ENCODE data around the gene LITAF. TPM values are rescaled to one million over a fixed set of nuclear protein-coding genes. Genes with fewer than 3 reads are reported as not detected.

Gene LITAF
- total RNA-seq, 1 donor from 2014 or later: 197 TPM

DNA sequence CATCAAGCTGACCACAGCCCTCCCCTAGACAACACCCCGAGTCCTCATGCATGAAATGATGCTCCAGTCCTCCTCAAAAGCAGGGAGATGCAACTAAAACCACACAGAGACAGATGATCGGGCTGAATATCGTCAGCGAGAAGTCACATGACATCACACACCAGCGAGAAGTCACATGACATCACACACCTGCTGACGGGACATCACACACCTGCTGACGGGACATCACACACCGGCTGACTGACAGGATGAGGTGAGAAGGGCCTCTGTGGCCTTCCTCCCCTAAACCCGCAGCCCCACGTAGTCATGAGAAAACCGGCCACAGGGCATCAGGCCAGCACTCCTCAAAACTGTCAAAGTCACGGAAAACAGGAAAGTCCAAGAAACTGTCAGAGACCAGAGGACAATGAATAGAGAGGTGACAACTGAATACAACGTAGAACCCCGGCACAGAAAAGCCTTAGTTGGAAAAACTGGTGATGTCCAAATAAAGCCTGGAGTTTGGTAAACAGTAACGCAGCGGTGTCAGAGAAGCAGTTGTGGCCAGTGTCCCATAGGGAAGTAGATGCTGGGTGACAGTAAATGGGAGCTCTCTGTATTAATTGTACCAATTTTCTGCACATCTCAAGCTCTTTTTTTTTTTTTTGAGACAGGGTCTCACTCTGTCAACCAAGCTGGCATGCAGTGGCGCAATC is 14.3 kb downstream of the LITAF start:
- Mint-ChIP-seq H3K9me3 (no peaks in the 10 kb centered on the region), H3K4me3 (peak overlapping the region; percentile 2), H3K36me3 (ENCODE audit: low read depth) (peaks cover 33% of the 10 kb centered on the region), H3K27me3 (ENCODE audit: insufficient read depth) (no peaks in the 10 kb centered on the region), H3K4me1 (ENCODE audit: low read depth) (peaks cover 48% of the 10 kb centered on the region), H3K27ac (peak overlapping the region; percentile 68)
- intact Hi-C loops (cut with micrococcal nuclease): no loop called here
- DNase-seq (ENCODE audit: low spot score): peak; percentile 21

DNA sequence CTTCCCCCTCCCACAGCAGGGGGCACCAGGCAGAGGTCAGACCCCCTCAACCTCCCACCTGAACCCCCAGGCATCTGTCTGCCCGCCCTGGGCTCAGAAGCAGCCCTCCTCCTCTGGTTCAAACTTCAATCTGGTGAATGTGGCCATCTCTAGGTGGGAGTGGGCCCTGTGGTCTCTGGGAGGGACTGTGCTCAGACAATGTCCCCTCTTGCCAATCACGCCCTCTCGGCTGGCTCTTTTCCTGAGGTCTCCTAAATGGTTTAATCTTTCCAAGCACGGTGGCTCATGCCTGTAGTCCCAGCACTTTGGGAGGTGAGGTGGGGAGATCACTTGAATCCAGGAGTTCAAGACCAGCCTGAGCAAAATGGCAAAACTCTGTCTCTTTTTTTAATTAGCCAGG is 15.2 kb downstream of the LITAF start:
- H3K9me3 Mint-ChIP-seq: no peaks in the 10 kb centered on the region
- DNase-seq (ENCODE audit: low spot score): no peak
- H3K4me3 Mint-ChIP-seq: no peak overlapping the region
- intact Hi-C loops (cut with micrococcal nuclease): no loop called here
- peaks cover 50% of the 10 kb centered on the region for H3K4me1 Mint-ChIP-seq (ENCODE audit: low read depth)
- H3K36me3 Mint-ChIP-seq (ENCODE audit: low read depth): peaks cover 35% of the 10 kb centered on the region
- peak overlapping the region; percentile 68 for H3K27ac Mint-ChIP-seq
- H3K27me3 Mint-ChIP-seq (ENCODE audit: insufficient read depth): no peaks in the 10 kb centered on the region

DNA sequence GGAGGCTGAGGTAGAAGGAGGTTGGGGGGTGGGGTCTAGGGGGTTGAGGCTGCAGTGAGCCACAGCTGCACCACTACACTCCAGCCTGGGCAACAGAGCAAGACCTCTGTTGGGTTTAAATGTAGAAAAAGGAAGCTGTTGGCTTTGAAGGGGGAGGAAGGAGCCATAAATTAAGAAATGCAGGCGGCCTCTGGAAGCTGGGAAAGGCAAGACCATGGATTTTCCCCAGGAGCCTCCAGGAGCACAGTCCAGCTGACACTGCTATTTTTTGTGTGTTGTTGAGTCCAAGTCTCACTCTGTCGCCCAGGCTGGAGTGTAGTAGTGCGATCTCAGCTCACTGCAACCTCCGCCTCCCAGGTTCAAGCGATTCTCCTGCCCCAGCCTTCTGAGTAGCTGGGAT is 15.9 kb downstream of the LITAF start:
- H3K27me3 Mint-ChIP-seq (ENCODE audit: insufficient read depth): no peaks in the 10 kb centered on the region
- no peak for DNase-seq (ENCODE audit: low spot score)
- intact Hi-C loops (cut with micrococcal nuclease): no loop called here
- H3K4me1 Mint-ChIP-seq (ENCODE audit: low read depth): peaks cover 57% of the 10 kb centered on the region
- no peak overlapping the region for H3K4me3 Mint-ChIP-seq
- H3K36me3 Mint-ChIP-seq (ENCODE audit: low read depth): peaks cover 42% of the 10 kb centered on the region
- no peak overlapping the region for H3K27ac Mint-ChIP-seq
- no peaks in the 10 kb centered on the region for H3K9me3 Mint-ChIP-seq

DNA sequence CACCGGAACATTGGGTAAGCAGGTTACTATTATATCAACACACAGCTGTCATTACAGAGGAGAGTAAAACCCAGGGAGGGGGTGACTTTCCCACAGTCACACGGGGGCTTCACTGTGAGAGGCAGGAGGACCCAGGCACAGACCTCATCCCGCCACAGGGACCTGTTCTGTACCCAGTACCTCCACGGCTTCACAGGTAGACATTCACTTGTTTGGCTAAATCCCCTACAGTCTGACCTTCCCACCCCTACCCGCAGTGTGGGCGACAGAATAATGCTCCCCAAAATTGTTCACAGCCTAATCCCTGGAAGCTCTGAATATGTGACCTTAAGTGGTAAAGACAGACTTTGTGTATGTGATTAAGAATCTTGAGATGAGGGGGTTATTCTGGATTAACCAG is 16.5 kb downstream of the LITAF start:
- Mint-ChIP-seq H3K4me3 (no peak overlapping the region), H3K9me3 (no peaks in the 10 kb centered on the region), H3K4me1 (ENCODE audit: low read depth) (peaks cover 56% of the 10 kb centered on the region), H3K36me3 (ENCODE audit: low read depth) (peaks cover 40% of the 10 kb centered on the region), H3K27me3 (ENCODE audit: insufficient read depth) (no peaks in the 10 kb centered on the region), H3K27ac (no peak overlapping the region)
- DNase-seq (ENCODE audit: low spot score): no peak
- intact Hi-C loops (cut with micrococcal nuclease): no loop called here

DNA sequence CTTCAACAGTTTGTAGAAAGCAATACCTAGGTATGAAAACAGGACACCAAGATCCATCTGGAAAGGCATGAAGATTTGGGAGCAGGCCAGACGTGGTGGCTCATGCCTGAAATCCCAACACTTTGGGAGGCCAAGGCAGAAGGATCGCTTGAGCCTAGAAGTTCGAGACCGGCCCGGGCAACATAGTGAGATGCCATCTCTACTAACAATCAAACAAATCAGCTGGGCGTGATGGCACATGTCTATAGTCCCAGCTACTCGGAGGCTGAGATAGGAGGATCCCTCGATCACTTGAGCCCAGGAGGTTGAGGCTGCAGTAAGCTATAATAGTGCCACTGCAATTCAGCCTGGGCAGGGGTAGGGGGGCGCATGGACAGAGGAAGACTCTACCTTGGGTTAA is 20.3 kb downstream of the LITAF start:
- peaks cover 60% of the 10 kb centered on the region for H3K4me1 Mint-ChIP-seq (ENCODE audit: low read depth)
- H3K9me3 Mint-ChIP-seq: no peaks in the 10 kb centered on the region
- peaks cover 34% of the 10 kb centered on the region for H3K36me3 Mint-ChIP-seq (ENCODE audit: low read depth)
- intact Hi-C loops (cut with micrococcal nuclease): no loop called here
- no peaks in the 10 kb centered on the region for H3K27me3 Mint-ChIP-seq (ENCODE audit: insufficient read depth)
- no peak for DNase-seq (ENCODE audit: low spot score)
- peak overlapping the region; percentile 16 for H3K27ac Mint-ChIP-seq
- no peak overlapping the region for H3K4me3 Mint-ChIP-seq

DNA sequence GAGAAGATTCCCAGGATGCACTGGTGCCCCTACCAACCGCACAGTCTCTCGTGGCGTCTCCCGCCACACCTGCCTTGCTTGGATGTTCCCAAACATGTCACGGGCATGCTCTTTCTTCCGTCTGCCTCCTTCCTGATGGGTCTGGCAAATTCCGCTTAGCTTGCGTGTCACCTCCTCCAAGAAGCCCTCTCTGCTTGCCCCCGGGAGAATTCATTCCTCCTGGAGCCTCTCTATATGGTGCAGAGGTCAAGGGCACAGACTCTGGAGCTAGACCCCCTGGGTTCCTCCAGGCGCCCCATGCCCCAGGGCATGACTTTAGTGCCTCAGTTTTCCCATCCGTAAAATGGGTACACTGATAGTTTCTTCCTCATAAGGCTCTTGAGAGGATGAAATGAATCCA is 21.1 kb downstream of the LITAF start:
- DNase-seq (ENCODE audit: low spot score): no peak
- intact Hi-C loops (cut with micrococcal nuclease): no loop called here
- peak overlapping the region; percentile 63 for H3K27ac Mint-ChIP-seq
- H3K27me3 Mint-ChIP-seq (ENCODE audit: insufficient read depth): no peaks in the 10 kb centered on the region
- H3K36me3 Mint-ChIP-seq (ENCODE audit: low read depth): peaks cover 35% of the 10 kb centered on the region
- H3K4me3 Mint-ChIP-seq: no peak overlapping the region
- H3K9me3 Mint-ChIP-seq: no peaks in the 10 kb centered on the region
- H3K4me1 Mint-ChIP-seq (ENCODE audit: low read depth): peaks cover 63% of the 10 kb centered on the region

DNA sequence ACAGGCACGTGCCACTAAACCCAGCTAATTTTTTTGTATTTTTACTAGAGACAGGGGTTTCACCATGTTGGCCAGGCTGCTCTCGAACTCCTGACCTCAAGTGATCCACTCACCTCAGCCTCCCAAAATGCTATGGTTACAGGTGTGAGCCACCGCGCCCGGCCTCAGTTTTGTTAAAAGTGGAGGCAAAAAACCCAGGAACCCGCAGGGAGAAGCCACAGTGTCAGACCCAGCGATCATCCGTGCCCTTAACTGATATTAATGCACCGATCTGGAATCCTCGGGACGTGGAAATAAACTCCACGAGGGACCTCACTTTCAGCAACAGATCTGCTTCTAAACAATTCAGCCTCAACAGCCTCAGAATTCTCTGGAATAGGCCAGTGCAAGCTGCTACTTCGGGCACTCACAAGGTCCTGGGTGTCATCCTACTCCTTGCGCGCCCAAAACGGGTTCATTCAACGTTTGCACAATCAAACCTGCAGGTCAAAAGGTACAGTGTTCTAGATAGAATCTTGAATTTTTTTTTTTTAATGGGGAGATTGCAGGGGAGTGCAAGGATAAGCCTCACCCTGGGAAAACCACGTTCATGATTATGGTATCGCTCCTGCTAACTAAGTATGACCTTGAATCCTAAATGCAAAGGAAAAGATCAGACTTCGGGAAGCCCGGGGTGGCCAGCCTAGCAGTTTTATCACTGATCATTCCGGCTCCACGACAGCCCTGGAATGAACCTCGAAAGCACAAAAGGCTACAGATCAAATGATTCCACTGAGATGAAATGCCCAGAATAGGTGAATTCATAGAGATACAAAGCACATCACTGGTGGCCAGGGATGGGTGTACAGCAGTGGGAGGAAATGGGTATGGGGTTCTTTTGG is 22.4 kb downstream of the LITAF start:
- Mint-ChIP-seq H3K4me1 (ENCODE audit: low read depth) (peaks cover 67% of the 10 kb centered on the region), H3K9me3 (no peaks in the 10 kb centered on the region), H3K36me3 (ENCODE audit: low read depth) (peaks cover 36% of the 10 kb centered on the region), H3K4me3 (no peak overlapping the region), H3K27me3 (ENCODE audit: insufficient read depth) (no peaks in the 10 kb centered on the region), H3K27ac (peak overlapping the region; percentile 74)
- DNase-seq (ENCODE audit: low spot score): no peak
- intact Hi-C loops (cut with micrococcal nuclease): loop anchor here (5.0 kb wide), 1 partner anchor 233 kb away; the partner anchor contains the start of gene ZC3H7A

DNA sequence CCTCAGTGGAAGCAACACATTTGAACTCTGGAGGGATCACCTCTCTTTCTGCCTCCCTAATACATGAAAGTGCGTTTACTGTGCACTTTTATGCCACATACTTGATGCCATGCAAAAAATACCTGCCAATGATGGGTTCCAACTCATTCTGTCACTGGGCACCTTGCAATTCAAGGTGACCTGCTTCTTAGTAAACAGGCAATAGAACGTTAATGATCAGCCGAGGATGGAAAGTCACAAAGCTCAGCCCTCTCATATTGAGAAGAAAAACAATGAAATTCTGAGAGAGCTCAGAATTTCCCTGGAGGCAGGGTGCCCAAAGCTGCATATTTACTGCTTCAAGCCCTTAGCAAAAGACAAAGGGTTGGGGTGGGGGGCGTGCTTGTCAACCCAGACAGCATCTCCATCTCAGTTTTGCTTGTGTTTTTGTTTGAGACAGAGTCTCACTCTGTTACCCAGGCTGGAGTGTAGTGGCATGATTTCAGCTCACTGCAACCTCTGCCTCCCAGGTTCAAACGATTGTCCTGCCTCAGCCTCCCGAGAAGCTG is 23.2 kb downstream of the LITAF start:
- no peak for DNase-seq (ENCODE audit: low spot score)
- Mint-ChIP-seq H3K27me3 (ENCODE audit: insufficient read depth) (no peaks in the 10 kb centered on the region), H3K36me3 (ENCODE audit: low read depth) (peaks cover 36% of the 10 kb centered on the region), H3K27ac (peak overlapping the region; percentile 74), H3K4me1 (ENCODE audit: low read depth) (peaks cover 74% of the 10 kb centered on the region), H3K9me3 (no peaks in the 10 kb centered on the region), H3K4me3 (peak overlapping the region; percentile 41)
- intact Hi-C loops (cut with micrococcal nuclease): loop anchor here (5.0 kb wide), 1 partner anchor 234 kb away; the partner anchor contains the start of gene ZC3H7A

DNA sequence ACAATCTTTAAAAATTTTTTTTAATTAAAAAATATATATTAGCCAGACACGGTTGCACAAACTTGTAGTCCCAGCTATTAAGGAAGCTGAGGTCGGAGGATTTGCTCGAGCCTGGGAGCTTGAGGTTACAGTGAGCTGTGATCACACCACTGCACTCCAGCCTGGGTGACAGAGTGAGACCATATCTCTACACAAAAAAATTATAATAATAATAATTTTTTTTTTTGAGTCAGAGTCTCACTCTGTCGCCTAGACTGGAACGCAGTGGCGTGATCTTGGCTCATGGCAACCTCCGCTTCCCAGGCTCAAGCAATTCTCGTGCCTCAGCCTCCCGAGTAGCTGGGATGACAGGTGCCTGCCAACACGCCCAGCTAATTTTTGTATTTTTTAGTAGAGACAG is 23.8 kb downstream of the LITAF start:
- intact Hi-C loops (cut with micrococcal nuclease): loop anchor here (5.0 kb wide), 1 partner anchor 234 kb away; the partner anchor contains the start of gene ZC3H7A
- Mint-ChIP-seq H3K36me3 (ENCODE audit: low read depth) (peaks cover 37% of the 10 kb centered on the region), H3K4me1 (ENCODE audit: low read depth) (peaks cover 75% of the 10 kb centered on the region), H3K27ac (peak overlapping the region; percentile 74), H3K4me3 (no peak overlapping the region), H3K27me3 (ENCODE audit: insufficient read depth) (no peaks in the 10 kb centered on the region), H3K9me3 (no peaks in the 10 kb centered on the region)
- DNase-seq (ENCODE audit: low spot score): no peak

DNA sequence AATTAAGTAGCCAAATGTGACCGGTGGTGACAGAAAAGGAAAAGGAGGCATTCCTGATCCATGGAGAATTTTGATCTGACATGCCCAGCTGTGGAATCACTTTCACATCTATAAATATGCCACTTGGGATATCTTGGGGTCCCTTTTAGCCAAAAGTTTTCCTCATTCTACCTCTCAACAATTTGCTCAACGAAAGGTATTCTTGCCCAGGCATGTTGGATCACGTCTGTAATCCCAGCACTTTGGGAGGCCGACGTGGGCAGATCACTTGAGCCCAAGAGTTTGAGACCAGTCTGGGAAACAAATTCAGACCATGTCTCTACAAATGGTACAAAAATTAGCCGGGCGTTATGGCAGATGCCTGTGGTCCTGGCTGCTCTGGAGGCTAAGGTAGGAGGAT is 24.3 kb downstream of the LITAF start:
- H3K27me3 Mint-ChIP-seq (ENCODE audit: insufficient read depth): no peaks in the 10 kb centered on the region
- H3K4me3 Mint-ChIP-seq: no peak overlapping the region
- peaks cover 42% of the 10 kb centered on the region for H3K36me3 Mint-ChIP-seq (ENCODE audit: low read depth)
- H3K9me3 Mint-ChIP-seq: no peaks in the 10 kb centered on the region
- intact Hi-C loops (cut with micrococcal nuclease): loop anchor here (5.0 kb wide), 1 partner anchor 235 kb away; the partner anchor contains the start of gene ZC3H7A
- H3K27ac Mint-ChIP-seq: peak overlapping the region; percentile 90
- DNase-seq (ENCODE audit: low spot score): no peak
- H3K4me1 Mint-ChIP-seq (ENCODE audit: low read depth): peaks cover 79% of the 10 kb centered on the region

DNA sequence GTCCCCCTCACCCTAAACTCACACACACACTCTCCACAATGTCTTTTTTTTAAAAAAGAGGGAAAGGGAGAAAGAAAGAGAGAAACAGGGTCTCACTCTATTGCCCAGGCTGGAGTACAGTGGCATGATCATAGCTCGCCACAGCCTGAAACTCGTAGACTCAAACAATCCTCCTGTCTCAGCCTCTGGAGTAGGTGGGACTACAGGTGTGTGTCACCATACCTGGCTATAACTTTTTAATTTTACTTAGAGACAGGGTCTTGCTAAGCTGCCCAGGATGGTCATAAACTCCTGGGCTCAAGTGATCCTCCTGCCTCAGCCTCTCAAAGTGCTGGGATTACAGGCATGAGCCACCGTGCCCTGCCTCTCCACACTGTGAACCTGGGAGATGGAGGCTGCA is 24.9 kb downstream of the LITAF start:
- no peak for DNase-seq (ENCODE audit: low spot score)
- intact Hi-C loops (cut with micrococcal nuclease): loop anchor here (5.0 kb wide), 1 partner anchor 235 kb away; the partner anchor contains the start of gene ZC3H7A
- H3K27ac Mint-ChIP-seq: peak overlapping the region; percentile 90
- H3K4me1 Mint-ChIP-seq (ENCODE audit: low read depth): peaks cover 79% of the 10 kb centered on the region
- H3K9me3 Mint-ChIP-seq: peaks cover 2% of the 10 kb centered on the region
- no peaks in the 10 kb centered on the region for H3K27me3 Mint-ChIP-seq (ENCODE audit: insufficient read depth)
- peaks cover 41% of the 10 kb centered on the region for H3K36me3 Mint-ChIP-seq (ENCODE audit: low read depth)
- H3K4me3 Mint-ChIP-seq: peak overlapping the region; percentile 81

DNA sequence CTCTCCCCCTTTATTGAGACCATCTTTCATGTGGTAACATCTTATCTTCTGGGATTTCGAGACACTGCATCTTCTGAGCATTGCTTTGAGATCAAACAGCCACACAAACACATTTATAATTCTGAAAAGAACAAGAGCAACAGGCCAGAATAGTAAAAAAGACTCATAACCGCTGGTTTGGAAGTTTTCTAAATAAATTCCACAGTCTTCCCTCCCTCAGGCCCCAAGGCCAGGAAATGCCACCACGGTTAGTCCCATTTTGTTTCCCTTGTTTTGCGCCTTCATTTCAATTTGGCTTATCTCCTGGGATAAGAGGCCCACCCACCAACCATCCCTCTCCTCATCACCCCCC is 25.3 kb downstream of the LITAF start:
- Mint-ChIP-seq H3K4me3 (peak overlapping the region; percentile 81), H3K27ac (peak overlapping the region; percentile 90), H3K4me1 (ENCODE audit: low read depth) (peaks cover 79% of the 10 kb centered on the region), H3K9me3 (peaks cover 5% of the 10 kb centered on the region), H3K36me3 (ENCODE audit: low read depth) (peaks cover 41% of the 10 kb centered on the region), H3K27me3 (ENCODE audit: insufficient read depth) (no peaks in the 10 kb centered on the region)
- no peak for DNase-seq (ENCODE audit: low spot score)
- intact Hi-C loops (cut with micrococcal nuclease): loop anchor here (5.0 kb wide), 1 partner anchor 236 kb away; the partner anchor contains the start of gene ZC3H7A

All from activated T-helper 1 cell treated with anti-CD3 and anti-CD28 coated beads, Interleukin-12 subunit alpha, Interleukin-12 subunit beta, Interleukin-2, Interleukin-4 antibody, amounts not matched to agents 30 ng/mL and 10 ng/mL and 1 ng/mL, durations not matched to agents 14 hours and 24 hours and 36 hours (primary cell).